Activated CD4-positive, alpha-beta T cell treated with anti-CD3 and anti-CD28 coated beads, Interleukin-2, amount 50 U/mL, for 24 hours (primary cell): Measurements from ENCODE around the gene ADGRA1.

Experiments
- DNase-seq, 2 donors: peaks; one replicate each; pipeline ENCODE4 v3.0.0-alpha.2; 2020; ENCODE audit warnings: low read depth in 1 of 2, low spot score in 1 of 2

ADGRA1 gene

DNA sequence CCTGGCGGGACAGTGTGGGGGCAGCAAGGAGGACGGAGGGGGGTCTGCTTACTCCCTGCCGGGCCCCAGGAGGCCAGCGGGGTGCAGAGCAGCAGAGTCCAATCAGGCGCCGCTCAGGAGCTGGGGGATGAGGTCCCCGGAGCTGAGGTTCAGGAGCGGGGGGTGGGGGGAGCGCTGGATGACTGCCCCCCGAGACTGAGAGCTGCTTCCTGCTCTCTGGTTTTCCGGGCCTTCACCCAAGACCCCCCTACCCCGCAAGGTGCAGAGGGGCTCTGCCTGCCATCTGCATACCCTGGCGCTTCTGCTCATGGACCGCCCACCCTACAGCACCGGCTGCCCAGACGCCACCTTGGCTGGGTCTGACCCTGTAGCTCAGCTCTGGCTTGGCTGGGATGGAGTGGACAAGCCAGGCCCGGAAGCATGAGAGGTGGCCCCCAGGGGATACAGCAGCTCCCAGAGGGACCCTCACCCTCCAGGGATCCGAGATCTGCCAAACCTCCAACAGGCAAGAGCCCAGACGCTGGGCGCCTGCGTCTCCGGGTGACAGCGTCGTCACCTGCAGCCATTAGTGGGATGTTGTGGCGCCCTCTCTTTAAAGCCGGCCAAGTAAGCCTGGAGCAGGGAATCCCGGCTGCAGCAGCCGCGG lies 73.2 kb downstream of the ADGRA1 start:
- no peak for DNase-seq

DNA sequence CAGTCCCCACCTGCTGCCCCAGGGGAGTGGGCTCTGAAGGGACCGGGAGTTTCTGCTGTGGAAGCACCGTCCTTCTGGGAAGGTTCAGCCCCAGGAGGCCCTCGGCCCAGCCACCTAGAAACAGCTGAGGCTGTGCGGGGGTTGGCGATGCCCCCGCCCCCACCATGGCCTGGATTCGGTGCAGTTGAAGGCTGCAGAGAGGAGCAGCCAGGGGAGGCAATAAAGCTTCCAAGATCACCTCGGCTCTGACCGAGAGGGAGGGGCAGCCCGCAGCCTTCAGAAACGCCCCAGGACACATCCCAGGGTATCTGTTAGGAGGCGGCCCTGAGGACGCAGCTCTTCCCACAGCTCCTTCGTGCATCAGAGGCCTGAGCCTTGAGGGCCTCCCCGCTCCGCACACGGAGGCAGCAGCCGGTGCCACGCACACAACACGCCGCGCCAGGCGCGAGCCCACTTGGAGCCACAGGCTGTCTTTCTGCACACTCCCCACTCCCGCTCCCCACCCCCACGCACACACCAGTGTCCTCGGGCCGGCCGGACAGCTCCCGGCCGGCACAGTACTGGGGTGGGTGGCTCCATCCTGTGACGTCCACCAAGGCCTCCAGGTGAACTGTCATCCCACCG lies 73.9 kb downstream of the ADGRA1 start:
- DNase-seq, result no peak

- no peak for DNase-seq
These were observed 74.6 kb downstream of the ADGRA1 start for GRCh38 chr10:133162178-133162909.

DNA sequence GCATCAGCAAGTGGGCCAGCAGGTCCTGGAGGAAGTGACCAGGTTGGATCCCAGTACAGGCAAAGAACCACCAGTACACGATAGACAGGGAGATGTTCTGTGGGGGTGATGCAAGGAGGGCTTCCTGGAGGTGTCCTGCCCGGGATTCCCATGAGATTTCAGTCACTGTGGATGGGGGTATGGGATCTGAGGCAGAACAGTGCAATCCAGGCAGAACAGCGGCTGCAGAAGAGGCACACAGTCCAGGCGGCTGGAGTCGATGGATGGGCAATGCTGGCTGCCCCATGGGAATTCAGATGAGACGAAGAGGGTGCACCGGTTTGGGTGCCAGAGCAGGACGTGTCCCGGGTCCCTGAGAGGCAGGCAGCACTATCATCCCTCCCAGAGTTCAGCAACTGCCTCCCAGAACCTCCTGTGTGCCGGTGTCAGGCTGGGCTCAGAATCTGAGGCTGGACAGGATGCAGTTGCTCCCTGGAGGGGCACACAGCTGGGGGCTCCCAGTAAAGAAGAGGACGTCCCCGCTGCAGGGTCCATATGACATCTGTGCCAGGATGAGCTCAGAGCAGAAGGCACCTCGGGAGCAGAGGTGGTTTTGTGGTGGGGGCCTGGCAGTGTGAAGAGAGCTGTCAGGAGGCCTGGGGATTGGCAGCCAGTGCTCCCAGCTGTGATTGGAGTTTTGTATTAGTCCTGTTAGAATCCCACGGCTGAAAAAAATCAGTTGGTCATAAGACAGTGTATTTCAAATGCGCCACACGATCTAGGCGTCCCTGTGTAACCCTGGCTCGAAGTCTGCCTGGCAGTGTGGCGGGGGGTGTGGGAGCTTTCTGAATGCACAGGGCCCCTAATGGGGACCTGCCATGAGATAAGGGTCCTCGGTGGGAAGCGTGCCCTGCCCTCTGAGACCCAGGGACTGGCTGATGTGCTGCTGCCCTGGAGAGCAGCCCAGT lies 75.5 kb downstream of the ADGRA1 start:
- DNase-seq, result no peak

- DNase-seq, result no peak
These were observed 76.4 kb downstream of the ADGRA1 start for GRCh38 chr10:133163889-133164815.

GRCh38 chr10:133164816-133165555 lies 77.3 kb downstream of the ADGRA1 start:
- DNase-seq, result no peak

- no peak for DNase-seq
These were observed 78.1 kb downstream of the ADGRA1 start for GRCh38 chr10:133165556-133166503.

DNA sequence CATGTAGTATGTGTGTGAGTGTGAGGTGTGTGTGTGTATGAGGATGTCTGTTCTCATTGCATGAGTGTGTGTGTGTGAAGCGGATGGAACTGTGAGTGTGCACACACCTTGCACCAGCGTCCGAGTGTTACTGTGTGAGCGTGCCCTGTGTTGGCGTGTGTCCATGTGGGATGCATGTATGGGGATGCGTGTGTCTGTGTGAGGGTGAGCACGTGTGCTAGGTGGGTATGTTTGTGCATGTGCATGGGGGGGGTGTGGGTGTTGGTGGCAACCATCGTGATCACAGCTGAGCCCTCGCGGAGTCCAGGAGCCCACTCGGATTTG lies 78.7 kb downstream of the ADGRA1 start:
- DNase-seq, result no peak

DNA sequence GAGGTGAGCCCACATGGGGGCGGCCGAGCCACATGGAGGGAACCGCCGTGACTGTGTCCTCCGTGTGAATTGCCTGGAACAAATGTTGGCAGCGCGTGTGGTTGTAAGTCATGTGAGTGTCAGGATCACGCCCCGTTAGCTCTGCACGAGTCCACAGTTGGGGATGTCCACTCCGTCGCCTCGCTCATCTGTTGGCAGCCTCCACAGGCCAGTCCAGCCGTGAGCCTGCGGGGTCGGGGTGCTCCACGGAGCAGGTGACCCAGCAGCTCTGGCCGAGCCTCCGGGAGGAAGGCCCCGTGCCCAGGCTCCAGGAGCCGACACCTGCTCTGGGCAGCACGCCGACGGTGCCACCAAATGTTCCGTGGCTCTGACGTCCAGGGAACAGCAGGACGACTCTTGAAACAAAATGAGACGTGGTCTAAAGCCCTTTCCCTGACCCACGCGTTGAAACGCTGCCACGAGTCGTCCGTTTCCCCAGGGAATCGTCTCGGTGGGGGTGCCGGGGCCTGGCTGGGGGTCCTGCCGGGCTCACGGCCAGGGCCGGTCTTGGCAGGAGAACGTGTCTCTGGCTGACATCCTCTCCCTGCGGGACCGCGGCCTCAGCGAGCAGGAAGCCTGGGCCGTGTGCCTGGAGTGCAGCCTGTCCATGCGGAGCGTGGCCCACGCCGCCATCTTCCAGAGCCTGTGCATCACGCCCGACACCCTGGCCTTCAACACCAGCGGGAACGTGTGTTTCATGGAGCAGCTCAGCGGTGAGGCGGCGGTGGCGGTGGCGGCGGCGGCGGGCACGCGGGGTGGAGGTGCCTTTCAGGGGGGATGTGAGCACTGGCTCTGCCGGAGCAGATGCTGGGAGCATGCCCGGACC lies 79.3 kb downstream of the ADGRA1 start:
- no peak for DNase-seq

DNA sequence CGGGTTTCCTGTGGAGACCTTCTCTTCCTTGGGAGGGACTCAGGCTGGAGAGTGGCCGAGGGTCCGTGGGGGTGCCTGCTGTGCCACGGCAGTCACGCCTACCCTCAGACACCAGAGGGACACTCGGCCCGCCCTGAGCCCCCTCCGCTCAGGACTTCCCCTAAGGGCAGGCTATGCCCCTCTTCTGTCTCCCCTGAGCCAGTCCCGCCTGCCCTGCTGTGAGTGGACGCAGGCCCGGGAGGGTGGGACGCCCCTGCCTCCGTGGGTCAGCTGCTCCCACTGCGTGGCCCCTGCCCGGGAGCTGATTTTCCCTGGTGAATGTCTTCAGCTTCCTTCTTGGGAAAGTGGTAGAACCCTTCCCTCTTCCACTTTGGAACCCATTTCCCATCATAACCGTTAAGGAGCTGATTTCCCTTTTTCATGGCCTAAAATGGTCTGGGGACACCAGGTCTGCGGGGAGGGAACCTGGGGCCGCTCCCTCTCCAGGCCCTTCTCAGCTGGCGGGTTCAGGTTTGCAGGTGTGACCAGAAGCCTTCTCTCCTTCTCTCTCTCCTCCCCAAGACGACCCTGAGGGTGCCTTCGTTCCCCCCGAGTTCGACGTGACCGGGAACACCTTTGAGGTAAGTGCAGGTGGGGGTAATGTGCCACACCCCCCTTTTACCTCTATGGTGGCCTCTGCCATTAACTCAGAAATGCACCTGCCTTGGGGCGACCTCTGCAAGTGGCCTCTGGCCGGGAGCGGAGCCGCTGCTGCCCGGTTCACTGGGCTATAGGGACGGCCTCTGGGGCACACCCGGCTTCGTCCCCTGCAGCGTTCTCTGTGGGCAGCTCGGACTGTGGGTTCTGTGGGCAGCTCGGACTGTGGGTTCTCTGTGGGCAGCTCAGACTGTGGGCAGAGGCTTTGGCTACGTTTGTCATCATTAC lies 80.2 kb downstream of the ADGRA1 start:
- no peak for DNase-seq

GRCh38 chr10:133168617-133169031 lies 80.9 kb downstream of the ADGRA1 start:
- no peak for DNase-seq

GRCh38 chr10:133169173-133169947 lies 81.6 kb downstream of the ADGRA1 start:
- no peak for DNase-seq

DNA sequence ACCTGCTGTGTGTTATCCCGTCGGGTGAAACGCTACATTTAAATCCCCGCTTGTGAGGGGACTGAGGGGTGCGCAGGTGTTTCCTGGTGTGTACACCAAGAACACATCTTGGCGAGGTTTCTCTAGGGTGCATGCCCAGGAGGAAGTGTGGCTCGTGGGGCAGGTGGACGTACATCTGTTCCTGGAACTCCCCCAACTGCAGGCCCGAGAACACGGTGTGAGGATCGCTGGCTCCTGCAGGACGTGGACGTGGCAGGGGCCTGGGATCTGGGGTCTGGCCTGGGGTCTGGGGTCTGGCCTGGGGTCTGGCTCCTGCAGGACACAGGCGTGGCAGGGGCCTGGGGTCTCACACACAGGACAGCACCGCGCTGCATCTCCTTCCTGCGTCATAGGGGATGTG lies 82.4 kb downstream of the ADGRA1 start:
- DNase-seq, result no peak

DNA sequence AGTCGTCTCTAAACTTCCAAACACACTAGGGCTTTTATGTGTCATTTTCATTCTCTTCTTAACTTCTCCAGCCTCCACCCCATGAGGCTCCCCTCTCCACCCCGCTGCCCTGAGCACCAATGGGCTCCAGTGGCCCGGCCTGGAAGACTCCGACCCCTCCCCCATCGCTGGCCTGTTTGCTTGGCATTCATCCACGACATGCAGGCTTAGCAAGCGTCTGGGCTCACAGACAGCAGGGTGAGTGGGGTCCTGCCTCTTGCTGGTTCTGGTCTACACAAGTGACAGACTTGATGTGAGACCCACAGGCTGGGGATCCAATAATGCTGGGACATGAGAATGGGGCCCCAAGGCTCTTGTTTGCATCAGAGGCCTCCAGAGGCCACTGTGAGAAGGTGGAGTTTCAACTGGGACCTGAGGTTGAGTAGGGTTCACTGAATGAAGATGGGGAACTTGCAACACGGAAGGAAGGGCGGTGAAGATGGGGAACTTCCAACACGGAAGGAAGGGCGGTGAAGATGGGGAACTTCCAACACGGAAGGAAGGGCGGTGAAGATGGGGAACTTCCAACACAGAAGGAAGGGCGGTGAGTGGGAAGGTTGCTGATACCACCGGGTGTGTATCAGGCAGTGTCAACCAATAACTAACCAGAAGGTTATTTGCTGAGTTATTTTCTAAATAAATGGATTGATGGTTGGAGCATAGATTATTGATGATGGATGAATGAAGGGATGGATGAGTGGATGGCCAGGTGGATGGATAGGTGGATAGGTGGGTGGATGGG lies 86.3 kb downstream of the ADGRA1 start:
- no peak for DNase-seq

DNA sequence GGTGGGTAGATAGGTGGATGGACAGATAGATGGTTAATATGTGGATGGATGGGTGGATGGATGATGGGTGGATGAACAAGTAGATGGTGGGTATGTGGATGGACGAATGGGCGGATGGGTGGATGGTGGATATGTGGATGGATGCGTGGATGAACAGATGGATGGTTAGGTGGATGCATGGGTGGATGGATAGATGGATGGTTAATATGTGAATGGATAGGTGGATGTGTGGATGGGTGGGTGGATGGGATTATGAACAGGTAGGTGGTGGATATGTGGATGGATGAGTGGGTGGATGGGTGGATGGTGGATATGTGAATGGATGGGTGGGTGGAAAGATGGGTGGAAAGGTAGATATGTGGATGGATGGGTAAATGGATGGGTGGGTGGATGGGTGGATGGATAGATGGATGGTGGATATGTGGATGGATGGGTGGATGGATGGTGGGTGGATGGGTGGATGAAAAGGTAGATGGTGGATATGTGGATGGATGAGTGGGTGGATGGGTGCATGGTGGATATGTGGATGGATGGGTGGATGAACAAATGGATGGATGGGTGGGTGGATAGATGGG lies 87.1 kb downstream of the ADGRA1 start:
- DNase-seq, result no peak
